ENCODE results near the gene LRRC17.

- TF ChIP-seq YY1 (IDR thresholded peaks at IDR 0.05; ENCODE audit: insufficient read depth, insufficient read length) (no peak), SUZ12 (IDR thresholded peaks at IDR 0.05; ENCODE audit: extremely low read depth, insufficient read depth, insufficient read length) (no peak)
These were observed 17.2 kb upstream of the LRRC17 start for GRCh38 chr7:102895602-102896001.

All from NT2/D1 (cell line).